ENCODE results near the gene CLDN5.

The CLDN5 gene

GRCh38 chr22:19526076-19526701 is 2.0 kb upstream of the CLDN5 start:
- Histone ChIP-seq H4K20me1 (peaks cover 0 to 50% (median 26%) of the 10 kb centered on the region in 11 experiments; a peak in 14 of 22 replicates), H3K9ac (no peak overlapping the region), H3K9me3 (replicated peaks in 1 of 11) (no peaks in the 10 kb centered on the region), H3K36me3 (peaks cover 0 to 12% (median 5%) of the 10 kb centered on the region in 11 experiments; a peak in 4 of 22 replicates), H3K4me3 (no peak overlapping the region), H3K27me3 (peaks cover 34 to 43% (median 40%) of the 10 kb centered on the region in 11 experiments), H3K4me1 (no peaks in the 10 kb centered on the region; a peak in 3 of 20 replicates), H3K27ac (no peak overlapping the region), H3K4me2 (no peak overlapping the region)
- no peak for TF ChIP-seq Cebpa-rat (IDR thresholded peaks at IDR 0.05)

GRCh38 chr22:19525666-19526065 is 1.5 kb upstream of the CLDN5 start:
- H4K20me1 ChIP-seq = peaks cover 0 to 55% (median 26%) of the 10 kb centered on the region in 11 experiments; a peak in 14 of 22 replicates
- no peaks in the 10 kb centered on the region; a peak in 3 of 20 replicates for H3K4me1 ChIP-seq
- H3K9me3 ChIP-seq (replicated peaks in 1 of 11) = no peaks in the 10 kb centered on the region
- no peak for TF ChIP-seq Cebpa-rat (IDR thresholded peaks at IDR 0.05)
- no peak overlapping the region for H3K4me3 ChIP-seq
- no peak overlapping the region for H3K9ac ChIP-seq
- peaks cover 34 to 43% (median 40%) of the 10 kb centered on the region in 11 experiments for H3K27me3 ChIP-seq
- peaks cover 0 to 17% (median 10%) of the 10 kb centered on the region in 11 experiments; a peak in 8 of 22 replicates for H3K36me3 ChIP-seq
- H3K4me2 ChIP-seq = no peak overlapping the region
- no peak overlapping the region for H3K27ac ChIP-seq

- no peak overlapping the region for H3K4me3 ChIP-seq
- H3K36me3 ChIP-seq = peaks cover 0 to 22% (median 14%) of the 10 kb centered on the region in 11 experiments; a peak in 9 of 22 replicates
- H3K9ac ChIP-seq = no peak overlapping the region
- no peak overlapping the region for H3K4me2 ChIP-seq
- H3K9me3 ChIP-seq (replicated peaks in 1 of 11) = no peaks in the 10 kb centered on the region
- no peak overlapping the region for H3K27ac ChIP-seq
- peaks cover 34 to 43% (median 40%) of the 10 kb centered on the region in 11 experiments for H3K27me3 ChIP-seq
- TF ChIP-seq Cebpa-rat (IDR thresholded peaks at IDR 0.05) = no peak
- H4K20me1 ChIP-seq = peaks cover 0 to 60% (median 26%) of the 10 kb centered on the region in 11 experiments; a peak in 14 of 22 replicates
- H3K4me1 ChIP-seq = no peaks in the 10 kb centered on the region; a peak in 3 of 20 replicates
These were observed 978 bp upstream of the CLDN5 start for GRCh38 chr22:19525116-19525660.

GRCh38 chr22:19523240-19524169 is 705 bp downstream of the CLDN5 start:
- H3K36me3 ChIP-seq = peaks cover 0 to 39% (median 26%) of the 10 kb centered on the region in 11 experiments; a peak in 14 of 22 replicates
- H3K4me3 ChIP-seq = no peak overlapping the region
- H4K20me1 ChIP-seq = peaks cover 0 to 76% (median 26%) of the 10 kb centered on the region in 11 experiments; a peak in 14 of 22 replicates
- H3K4me2 ChIP-seq = no peak overlapping the region
- TF ChIP-seq Cebpa-rat (IDR thresholded peaks at IDR 0.05) = no peak
- H3K9ac ChIP-seq = no peak overlapping the region
- H3K4me1 ChIP-seq = no peaks in the 10 kb centered on the region; a peak in 3 of 20 replicates
- no peaks in the 10 kb centered on the region for H3K9me3 ChIP-seq (replicated peaks in 1 of 11)
- H3K27ac ChIP-seq = no peak overlapping the region
- peaks cover 34 to 43% (median 40%) of the 10 kb centered on the region in 11 experiments for H3K27me3 ChIP-seq

GRCh38 chr22:19522881-19523239 is 1.4 kb downstream of the CLDN5 start:
- Histone ChIP-seq H3K9ac (no peak overlapping the region), H3K4me1 (no peaks in the 10 kb centered on the region; a peak in 2 of 20 replicates), H3K27me3 (peaks cover 34 to 43% (median 40%) of the 10 kb centered on the region in 11 experiments), H3K4me2 (no peak overlapping the region), H3K4me3 (no peak overlapping the region), H3K9me3 (replicated peaks in 1 of 11) (no peaks in the 10 kb centered on the region), H3K27ac (no peak overlapping the region), H3K36me3 (peaks cover 0 to 45% (median 32%) of the 10 kb centered on the region in 11 experiments; a peak in 15 of 22 replicates), H4K20me1 (peaks cover 0 to 82% (median 26%) of the 10 kb centered on the region in 11 experiments; a peak in 14 of 22 replicates)
- TF ChIP-seq Cebpa-rat (IDR thresholded peaks at IDR 0.05) = no peak

- Histone ChIP-seq H3K4me1 (no peaks in the 10 kb centered on the region), H3K4me2 (no peak overlapping the region), H3K9ac (no peak overlapping the region), H3K27ac (no peak overlapping the region), H3K4me3 (no peak overlapping the region), H3K27me3 (peaks cover 34 to 43% (median 40%) of the 10 kb centered on the region in 11 experiments), H3K9me3 (replicated peaks in 1 of 11) (no peaks in the 10 kb centered on the region), H4K20me1 (peaks cover 0 to 84% (median 26%) of the 10 kb centered on the region in 11 experiments; a peak in 14 of 22 replicates), H3K36me3 (peaks cover 0 to 50% (median 37%) of the 10 kb centered on the region in 11 experiments; a peak in 16 of 22 replicates)
- TF ChIP-seq Cebpa-rat (IDR thresholded peaks at IDR 0.05) = no peak
These were observed 1.9 kb downstream of the CLDN5 start for GRCh38 chr22:19522190-19522880.

GRCh38 chr22:19520566-19521305 is 3.5 kb downstream of the CLDN5 start:
- Histone ChIP-seq H3K36me3 (peaks cover 0 to 66% (median 53%) of the 10 kb centered on the region in 11 experiments; a peak in 17 of 22 replicates), H3K9ac (no peak overlapping the region), H3K9me3 (replicated peaks in 1 of 11) (no peaks in the 10 kb centered on the region), H3K4me2 (no peak overlapping the region), H3K27me3 (peaks cover 34 to 43% (median 40%) of the 10 kb centered on the region in 11 experiments), H4K20me1 (peaks cover 0 to 96% (median 26%) of the 10 kb centered on the region in 11 experiments; a peak in 14 of 22 replicates), H3K4me3 (no peak overlapping the region), H3K4me1 (no peaks in the 10 kb centered on the region), H3K27ac (no peak overlapping the region)
- no peak for TF ChIP-seq Cebpa-rat (IDR thresholded peaks at IDR 0.05)

GRCh38 chr22:19520007-19520406 is 4.2 kb downstream of the CLDN5 start:
- H3K27ac ChIP-seq = no peak overlapping the region
- peaks cover 0 to 74% (median 60%) of the 10 kb centered on the region in 11 experiments; a peak in 18 of 22 replicates for H3K36me3 ChIP-seq
- H3K9me3 ChIP-seq (replicated peaks in 1 of 11) = no peaks in the 10 kb centered on the region
- H3K9ac ChIP-seq = no peak overlapping the region
- no peak overlapping the region for H3K4me3 ChIP-seq
- TF ChIP-seq Cebpa-rat (IDR thresholded peaks at IDR 0.05) = no peak
- H3K27me3 ChIP-seq = peaks cover 31 to 37% (median 35%) of the 10 kb centered on the region in 11 experiments
- H3K4me1 ChIP-seq = no peaks in the 10 kb centered on the region
- H3K4me2 ChIP-seq = no peak overlapping the region
- peaks cover 0 to 94% (median 25%) of the 10 kb centered on the region in 11 experiments; a peak in 14 of 22 replicates for H4K20me1 ChIP-seq
